Endometrium (tissue), 2 donors: ENCODE results near the gene NBPF20.
"Not testable (repeated sequence)": the region's sequence is repeated elsewhere in the genome, so short reads cannot be mapped to it uniquely, and the experiment has no call there.

ENCODE experiments used
- FAIRE-seq: peaks from 2 replicates; lab custom pipeline; 2012; peaks lifted over from hg19 to GRCh38; lab: Jason Lieb, UNC
- donor health status: control.
- donor health status: control.

NBPF20 gene

DNA sequence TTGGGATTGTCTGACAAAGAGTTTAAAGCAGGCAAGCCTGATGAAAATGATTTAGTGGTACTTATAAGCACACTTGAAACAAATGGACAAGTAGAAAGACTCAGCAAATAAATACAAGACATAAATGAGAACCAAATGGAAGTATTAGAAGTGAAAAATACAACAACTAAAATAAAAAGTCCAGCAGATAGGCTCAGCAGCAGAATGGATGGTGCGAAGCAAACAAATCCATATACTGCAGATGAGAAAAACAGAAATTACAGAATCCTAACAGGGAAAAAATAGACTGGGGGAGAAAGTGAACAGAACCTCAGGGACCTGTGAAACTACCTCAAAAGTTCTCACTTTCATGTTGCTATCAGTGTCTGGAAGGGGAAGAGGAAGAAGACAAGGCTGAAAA lies 3.9 kb upstream of the NBPF20 start:
- FAIRE-seq, result not testable (repeated sequence)

DNA sequence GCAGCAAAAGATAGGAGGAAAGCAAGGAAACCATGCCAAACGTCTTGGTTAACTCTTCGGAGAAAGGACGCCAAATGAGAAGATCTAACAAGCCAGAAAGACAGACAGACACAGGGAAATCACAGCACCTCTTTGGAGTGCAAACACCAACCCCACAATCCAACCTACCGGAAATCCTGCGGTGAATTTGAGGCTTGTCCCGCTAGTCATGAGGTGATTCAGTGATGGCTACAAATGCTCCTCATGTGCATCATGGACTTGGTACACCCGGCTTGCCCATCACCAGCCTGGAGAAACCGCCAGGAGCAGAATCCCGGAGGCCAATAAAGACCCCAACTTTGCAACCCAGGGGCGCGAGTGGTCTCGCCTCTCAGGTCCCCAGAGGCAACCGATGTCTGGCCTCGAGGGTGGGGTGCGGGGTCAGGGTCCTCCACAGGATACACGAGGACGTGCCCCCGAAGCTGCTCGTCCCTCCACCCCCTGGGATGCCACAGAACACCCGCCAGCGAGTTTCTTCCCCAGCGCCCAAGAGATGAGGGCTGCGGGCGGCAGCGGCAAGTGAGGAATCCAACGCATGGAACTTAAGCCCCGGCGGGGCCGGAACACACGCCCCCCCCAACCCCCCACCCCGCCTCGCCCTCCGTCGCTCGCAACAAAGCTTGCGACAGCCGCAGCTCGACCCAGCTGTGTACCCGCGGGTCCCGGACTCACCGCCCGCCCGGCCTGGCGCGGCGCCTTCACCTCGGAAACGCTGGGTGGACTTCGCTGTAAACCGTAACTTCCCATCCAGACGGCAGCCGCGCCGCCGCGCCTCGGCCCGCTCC lies 579 bp downstream of the NBPF20 start:
- not testable (repeated sequence) for FAIRE-seq

GRCh38 chr1:145415149-145415548 lies 10.3 kb downstream of the NBPF20 start:
- FAIRE-seq, result not testable (repeated sequence)

DNA sequence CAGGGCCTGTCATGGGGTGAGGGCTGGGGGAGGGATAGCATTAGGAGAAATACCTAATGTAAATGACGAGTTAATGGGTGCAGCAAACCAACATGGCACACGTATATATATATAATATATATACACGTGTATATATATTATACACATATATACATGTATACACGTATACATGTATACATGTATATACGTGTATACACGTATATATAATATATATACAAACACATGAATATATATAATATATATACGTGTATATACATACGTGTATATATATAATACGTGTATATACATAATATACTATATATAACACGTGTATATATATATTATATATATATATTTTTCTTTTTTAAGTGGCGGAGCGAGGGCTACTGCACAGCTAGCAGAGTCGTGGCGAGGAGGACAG lies 18.1 kb downstream of the NBPF20 start:
- FAIRE-seq, result not testable (repeated sequence)

GRCh38 chr1:145404949-145405348 lies 20.5 kb downstream of the NBPF20 start:
- not testable (repeated sequence) for FAIRE-seq

- FAIRE-seq, result not testable (repeated sequence)
Observed at GRCh38 chr1:145400701-145401100, 24.7 kb downstream of the NBPF20 start.
